Left forelimb (tissue), 1 donor: Measurements from ENCODE around the gene NBPF10.
"Not testable (repeated sequence)": the region's sequence is repeated elsewhere in the genome, so short reads cannot be mapped to it uniquely, and the experiment has no call there.

ENCODE experiments used
- DNase-seq: peaks from one replicate; pipeline ENCODE4 v3.0.0-alpha.2; 2018; ENCODE audit warnings: low spot score

Gene NBPF10

GRCh38 chr1:146144465-146144864 is at the start of gene NBPF10:
Gene NBPF10, minus strand, starts transcription at chr1:146144804. Its CDS starts 35 bp downstream, at chr1:146144769.
- DNase-seq: not testable (repeated sequence)

- not testable (repeated sequence) for DNase-seq
These were observed 29.9 kb upstream of the NBPF10 start for GRCh38 chr1:146174531-146174930.

- DNase-seq: not testable (repeated sequence)
These were observed 23.1 kb upstream of the NBPF10 start for GRCh38 chr1:146167740-146168139.

- not testable (repeated sequence) for DNase-seq
These were observed 22.7 kb upstream of the NBPF10 start for GRCh38 chr1:146167273-146167672.
